Bronchial epithelial cell (primary cell): ENCODE measurements around the gene ERFL. TPM values are rescaled to one million over a fixed set of nuclear protein-coding genes. Genes with fewer than 3 reads are reported as not detected.

Experiments
- DNase-seq: peaks from one replicate; pipeline ENCODE4 v3.0.0-alpha.2; 2010; ENCODE audit warnings: low read depth
- FAIRE-seq: peaks from 2 replicates; lab custom pipeline; 2011; peaks lifted over from hg19 to GRCh38; lab: Jason Lieb, UNC
- H3K27me3 ChIP-seq: 2 replicates; pipeline ENCODE4 v1.5.1; 2011; ENCODE audit warnings: low read length; ENCODE audit not compliant: control insufficient read depth, insufficient read depth
- H3K36me3 ChIP-seq: 2 replicates; pipeline ENCODE4 v1.5.1; 2011; ENCODE audit warnings: low read length; ENCODE audit not compliant: control insufficient read depth, insufficient read depth
- H3K4me3 ChIP-seq: 2 replicates; pipeline ENCODE4 v1.5.1; 2011; ENCODE audit warnings: mild to moderate bottlenecking, low read depth, low read length, control low read depth
- total RNA-seq: library from RNA; depleted of rRNA; stranded (reverse); fragments of >200 nt; gene quantifications from 2 replicates; pipeline ENCODE4 v1.2.1, GENCODE V29; 2014
- TF ChIP-seq, protein P1 (sequence below): IDR thresholded peaks from 2 replicates; pipeline ENCODE4 v1.5.1; 2011; ENCODE audit warnings: mild to moderate bottlenecking, moderate library complexity, low read length, control low read depth, inconsistent platforms; ENCODE audit not compliant: insufficient read depth, severe bottlenecking

Gene ERFL
- total RNA-seq, 1 donor from 2014 or later, result under 0.01 TPM

GRCh38 chr19:41936961-41937360 is 8.7 kb upstream of the ERFL start:
- Histone ChIP-seq H3K27me3 (peaks cover 35% of the 10 kb centered on the region), H3K36me3 (no peaks in the 10 kb centered on the region), H3K4me3 (no peak overlapping the region)
- TF ChIP-seq, protein P1, sequence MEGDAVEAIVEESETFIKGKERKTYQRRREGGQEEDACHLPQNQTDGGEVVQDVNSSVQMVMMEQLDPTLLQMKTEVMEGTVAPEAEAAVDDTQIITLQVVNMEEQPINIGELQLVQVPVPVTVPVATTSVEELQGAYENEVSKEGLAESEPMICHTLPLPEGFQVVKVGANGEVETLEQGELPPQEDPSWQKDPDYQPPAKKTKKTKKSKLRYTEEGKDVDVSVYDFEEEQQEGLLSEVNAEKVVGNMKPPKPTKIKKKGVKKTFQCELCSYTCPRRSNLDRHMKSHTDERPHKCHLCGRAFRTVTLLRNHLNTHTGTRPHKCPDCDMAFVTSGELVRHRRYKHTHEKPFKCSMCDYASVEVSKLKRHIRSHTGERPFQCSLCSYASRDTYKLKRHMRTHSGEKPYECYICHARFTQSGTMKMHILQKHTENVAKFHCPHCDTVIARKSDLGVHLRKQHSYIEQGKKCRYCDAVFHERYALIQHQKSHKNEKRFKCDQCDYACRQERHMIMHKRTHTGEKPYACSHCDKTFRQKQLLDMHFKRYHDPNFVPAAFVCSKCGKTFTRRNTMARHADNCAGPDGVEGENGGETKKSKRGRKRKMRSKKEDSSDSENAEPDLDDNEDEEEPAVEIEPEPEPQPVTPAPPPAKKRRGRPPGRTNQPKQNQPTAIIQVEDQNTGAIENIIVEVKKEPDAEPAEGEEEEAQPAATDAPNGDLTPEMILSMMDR, result no peak
- FAIRE-seq (no peak), DNase-seq (no peak)

GRCh38 chr19:41936416-41936850 is 8.2 kb upstream of the ERFL start:
- TF ChIP-seq, protein P1, result no peak
- H3K4me3 ChIP-seq, result no peak overlapping the region
- no peaks in the 10 kb centered on the region for H3K36me3 ChIP-seq
- peak; percentile 83 for FAIRE-seq
- peak; percentile 55 for DNase-seq
- peaks cover 38% of the 10 kb centered on the region for H3K27me3 ChIP-seq

- Histone ChIP-seq H3K4me3 (no peak overlapping the region), H3K27me3 (peaks cover 38% of the 10 kb centered on the region), H3K36me3 (no peaks in the 10 kb centered on the region)
- DNase-seq (no peak), FAIRE-seq (no peak)
- TF ChIP-seq, protein P1, result no peak
Measured at GRCh38 chr19:41935760-41936415, 7.6 kb upstream of the ERFL start.

DNA sequence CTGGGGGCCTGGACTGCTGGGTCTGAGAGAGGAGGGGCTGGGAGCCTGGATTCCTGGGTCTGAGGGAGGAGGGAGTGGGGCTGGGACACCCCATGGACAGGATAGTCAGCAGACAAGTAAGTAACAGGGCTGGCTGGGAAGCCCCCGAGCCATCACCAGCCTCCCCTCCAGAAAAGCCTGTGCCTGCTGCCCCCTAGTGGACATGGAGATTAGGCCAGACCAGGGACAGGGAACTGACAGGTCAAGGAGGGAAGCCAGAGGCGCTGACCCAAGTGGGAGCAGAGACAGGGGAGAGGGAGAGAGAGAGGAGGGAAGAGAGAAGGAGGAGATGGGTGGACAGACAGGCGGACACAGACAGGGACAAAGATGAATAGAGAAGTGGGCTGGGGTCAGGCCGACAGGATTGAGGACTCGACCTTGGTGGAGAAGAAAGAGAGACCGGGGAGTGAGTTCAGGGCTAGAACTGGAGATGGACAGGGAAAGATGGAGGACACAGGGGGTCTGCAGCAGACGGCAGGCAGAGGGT is 6.7 kb upstream of the ERFL start:
- no peak overlapping the region for H3K4me3 ChIP-seq
- FAIRE-seq, result no peak
- TF ChIP-seq, protein P1, result peak; percentile 86
- no peaks in the 10 kb centered on the region for H3K36me3 ChIP-seq
- DNase-seq, result no peak
- peaks cover 48% of the 10 kb centered on the region for H3K27me3 ChIP-seq

- Histone ChIP-seq H3K36me3 (no peaks in the 10 kb centered on the region), H3K4me3 (no peak overlapping the region), H3K27me3 (peaks cover 57% of the 10 kb centered on the region)
- DNase-seq, result no peak
- no peak for FAIRE-seq
- TF ChIP-seq, protein P1, result no peak
Measured at GRCh38 chr19:41933693-41934426, 5.6 kb upstream of the ERFL start.
